Glomerular visceral epithelial cell (primary cell): Measurements from ENCODE around the gene CD300A.
"Not testable (repeated sequence)": the region's sequence is repeated elsewhere in the genome, so short reads cannot be mapped to it uniquely, and the experiment has no call there.

Source experiments
- DNase-seq: peaks from one replicate; pipeline ENCODE4 v3.0.0-alpha.2; 2016; ENCODE audit errors: extremely low spot score

The CD300A gene

GRCh38 chr17:74518413-74518981 lies 52.1 kb downstream of the CD300A start:
- not testable (repeated sequence) for DNase-seq

GRCh38 chr17:74520016-74520434 lies 53.6 kb downstream of the CD300A start:
- no peak for DNase-seq

- no peak for DNase-seq
These were observed 54.5 kb downstream of the CD300A start for GRCh38 chr17:74520790-74521480.

GRCh38 chr17:74521701-74522201 lies 55.3 kb downstream of the CD300A start:
- no peak for DNase-seq

GRCh38 chr17:74522381-74523105 lies 56.1 kb downstream of the CD300A start:
- DNase-seq: no peak

DNA sequence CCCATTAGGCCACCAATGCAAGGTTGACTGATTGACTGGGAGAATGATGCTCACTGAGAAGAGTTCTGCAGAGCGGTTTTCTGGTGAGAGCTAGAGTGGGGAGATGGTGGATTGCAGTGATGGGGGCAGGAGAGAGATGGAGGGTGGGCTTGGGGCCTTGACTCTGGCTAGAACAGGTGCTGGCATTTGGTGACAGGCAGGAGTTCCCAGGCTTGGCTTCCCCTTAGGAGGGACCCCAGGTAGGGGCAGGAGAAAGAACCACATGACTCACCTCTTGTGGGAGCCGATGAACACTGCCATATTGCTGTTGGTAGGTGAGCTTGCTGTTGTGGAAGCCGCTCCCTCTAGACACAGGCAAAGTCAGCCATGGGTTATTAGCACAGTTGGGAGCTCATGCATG lies 56.9 kb downstream of the CD300A start:
- DNase-seq: no peak

- DNase-seq: no peak
These were observed 58.4 kb downstream of the CD300A start for GRCh38 chr17:74524653-74525464.

DNA sequence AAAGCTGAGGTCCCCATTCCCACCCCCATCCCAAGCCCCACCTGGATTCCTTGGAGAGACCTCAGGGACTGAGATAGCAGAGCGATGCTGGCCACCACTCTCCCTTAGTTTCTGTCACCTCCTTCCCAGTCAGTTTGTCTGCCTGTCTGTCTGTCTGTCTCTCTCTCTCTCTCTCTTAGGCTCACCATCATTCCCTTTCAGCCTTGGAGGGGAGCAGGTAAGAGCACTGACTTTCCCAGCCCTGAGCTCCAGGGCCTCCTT lies 59.0 kb downstream of the CD300A start:
- DNase-seq: no peak

DNA sequence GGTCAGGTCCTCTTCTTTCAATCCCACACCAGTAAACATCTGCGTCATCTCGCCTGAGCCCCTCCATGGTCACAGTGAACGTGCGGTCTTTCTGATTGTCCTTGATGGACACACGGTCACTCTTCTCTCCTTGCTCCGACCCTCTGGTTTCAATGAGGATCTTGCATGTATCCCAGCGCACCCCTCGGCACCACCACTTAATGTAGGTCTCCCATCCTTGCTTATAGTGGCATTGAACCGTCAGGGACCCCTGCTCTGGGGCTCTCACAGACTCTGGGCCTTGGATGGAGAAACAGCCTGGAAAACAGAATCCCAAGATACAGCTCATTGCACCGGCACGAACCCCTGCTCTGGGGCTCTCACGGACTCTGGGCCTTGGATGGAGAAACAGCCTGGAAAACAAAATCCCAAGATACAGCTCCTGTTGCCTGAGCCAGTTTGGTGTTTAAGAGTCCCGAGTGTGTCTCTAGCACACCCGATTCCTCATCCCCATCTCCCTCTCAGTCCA lies 59.4 kb downstream of the CD300A start:
- DNase-seq: no peak

- no peak for DNase-seq
These were observed 60.2 kb downstream of the CD300A start for GRCh38 chr17:74526681-74527080.

- no peak for DNase-seq
These were observed 60.6 kb downstream of the CD300A start for GRCh38 chr17:74527081-74527480.

DNA sequence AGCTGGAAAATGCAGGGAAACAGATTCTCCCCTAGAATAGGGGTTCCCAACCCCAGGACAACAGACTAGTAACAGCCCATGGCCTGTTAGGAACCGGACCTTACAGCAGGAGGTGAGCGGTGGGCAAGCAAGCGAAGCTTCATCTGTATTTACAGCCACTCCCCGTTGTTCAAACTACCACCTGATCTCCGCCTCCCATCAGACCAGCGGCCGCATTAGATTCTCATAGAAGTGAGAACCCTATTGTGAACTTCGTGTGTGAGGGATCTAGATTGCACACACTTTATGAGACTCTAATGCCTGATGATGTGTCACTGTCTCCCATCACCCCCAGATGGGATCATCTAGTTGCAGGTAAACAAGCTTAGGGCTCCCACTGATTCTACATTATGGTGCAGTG lies 61.3 kb downstream of the CD300A start:
- no peak for DNase-seq

GRCh38 chr17:74528491-74529199 lies 62.2 kb downstream of the CD300A start:
- DNase-seq: no peak

GRCh38 chr17:74529243-74529642 lies 62.8 kb downstream of the CD300A start:
- no peak for DNase-seq

DNA sequence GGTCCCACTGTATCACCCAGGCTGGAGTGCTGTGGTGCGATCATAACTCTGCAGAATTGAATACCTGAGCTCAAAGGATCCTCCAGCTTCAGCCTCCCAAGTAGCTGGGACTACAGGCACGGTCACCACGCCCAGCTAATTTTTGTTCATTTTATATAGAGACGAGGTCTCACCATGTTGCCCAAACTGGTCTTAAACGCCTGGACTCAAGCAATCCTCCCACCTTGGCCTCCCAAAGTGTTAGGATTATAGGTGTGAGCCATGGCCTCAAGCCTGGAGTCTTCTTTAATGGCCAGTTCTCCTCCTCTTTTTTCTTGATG lies 64.4 kb downstream of the CD300A start:
- no peak for DNase-seq

DNA sequence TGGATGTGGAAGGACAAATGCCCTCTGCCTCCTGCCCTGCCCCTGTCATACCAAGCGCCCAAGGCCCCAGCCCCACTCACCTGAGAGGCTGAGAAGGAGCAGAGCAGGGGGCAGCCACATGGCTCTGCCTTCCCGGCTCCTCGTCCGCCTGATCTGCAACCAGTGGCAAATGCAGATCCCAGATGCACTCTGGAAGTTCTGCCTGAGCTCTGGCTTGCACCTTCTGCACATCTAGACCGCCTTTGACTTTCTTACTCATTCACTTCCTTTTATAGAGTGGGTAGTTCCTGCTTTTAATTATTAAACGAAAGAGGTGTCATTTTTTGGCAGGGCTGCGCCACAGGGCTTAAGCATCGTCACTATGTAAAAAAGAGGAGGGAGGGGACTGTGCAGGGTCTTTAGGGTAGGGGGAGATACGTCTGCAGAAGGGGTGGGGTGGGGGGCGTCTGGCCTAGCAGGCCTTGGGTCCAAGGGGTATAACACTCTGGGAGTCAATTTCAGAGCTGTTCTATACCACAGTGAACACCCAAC lies 64.9 kb downstream of the CD300A start, which contains the start of gene CD300LB:
TSS of gene CD300LB (minus strand) at position 245 of the 531 bp plus-strand sequence. CDS start at position 120, 125 bp downstream.
- no peak for DNase-seq

DNA sequence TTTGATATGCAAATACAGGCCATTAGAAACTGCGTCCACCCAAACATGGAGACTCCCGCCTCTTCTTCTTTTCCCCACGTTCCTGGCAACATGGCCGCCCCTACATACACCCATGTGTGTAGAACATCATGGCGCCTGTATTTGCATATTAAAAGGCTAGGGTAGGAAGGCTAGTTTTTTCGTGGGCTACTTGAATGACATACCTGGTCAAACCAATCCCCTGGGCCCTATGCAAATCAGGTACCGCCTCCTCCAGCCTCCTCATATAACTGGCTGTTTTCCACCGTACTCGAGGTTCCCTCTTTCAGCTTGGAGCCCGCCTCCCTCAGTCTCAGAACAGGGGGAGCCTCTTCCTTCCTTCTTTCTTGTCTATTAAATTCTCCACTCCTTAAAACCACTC lies 65.7 kb downstream of the CD300A start:
- DNase-seq: no peak
